ENCODE results near the gene CLPTM1L. TPM values are rescaled to one million over a fixed set of nuclear protein-coding genes. Genes with fewer than 3 reads are reported as not detected.
"Not testable (repeated sequence)": the region's sequence is repeated elsewhere in the genome, so short reads cannot be mapped to it uniquely, and the experiment has no call there.

The CLPTM1L gene
- total RNA-seq, 1 donor from 2014 or later: 112 TPM

- no peak for DNase-seq (ENCODE audit: low spot score)
Measured at GRCh38 chr5:1341863-1342262, 3.0 kb downstream of the CLPTM1L start.

- not testable (repeated sequence) for DNase-seq (ENCODE audit: low spot score)
Measured at GRCh38 chr5:1339818-1340210, 5.1 kb downstream of the CLPTM1L start.

- not testable (repeated sequence) for DNase-seq (ENCODE audit: low spot score)
Measured at GRCh38 chr5:1339139-1339817, 5.6 kb downstream of the CLPTM1L start.

DNA sequence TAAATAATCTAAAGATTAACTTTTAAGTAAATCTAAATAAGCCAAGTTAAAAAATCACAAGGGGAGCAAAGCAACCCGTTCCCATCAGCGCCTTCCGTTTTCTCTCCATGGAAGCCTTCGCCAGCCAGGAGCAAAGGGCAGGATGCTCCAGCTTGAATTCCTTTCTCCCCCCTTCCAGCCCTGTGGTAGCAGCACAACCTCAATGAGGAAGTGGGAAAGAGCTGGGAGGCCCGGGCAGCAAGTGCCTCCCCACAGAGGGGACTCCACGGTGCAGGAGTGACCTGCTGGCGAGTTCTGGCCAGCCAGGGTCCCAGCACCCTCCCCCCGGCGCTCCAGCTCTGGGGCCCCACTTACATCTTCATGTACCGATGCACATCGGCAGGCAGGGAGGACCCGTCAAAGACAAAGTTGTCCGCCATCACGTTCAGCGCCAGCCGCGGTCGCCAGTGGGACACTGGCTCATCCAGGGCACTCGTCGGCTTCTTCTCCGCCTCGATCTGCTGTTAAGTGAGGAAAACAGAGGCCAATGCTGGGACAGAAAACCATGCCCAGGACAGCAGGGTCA lies 6.3 kb downstream of the CLPTM1L start:
- no peak for DNase-seq (ENCODE audit: low spot score)

DNA sequence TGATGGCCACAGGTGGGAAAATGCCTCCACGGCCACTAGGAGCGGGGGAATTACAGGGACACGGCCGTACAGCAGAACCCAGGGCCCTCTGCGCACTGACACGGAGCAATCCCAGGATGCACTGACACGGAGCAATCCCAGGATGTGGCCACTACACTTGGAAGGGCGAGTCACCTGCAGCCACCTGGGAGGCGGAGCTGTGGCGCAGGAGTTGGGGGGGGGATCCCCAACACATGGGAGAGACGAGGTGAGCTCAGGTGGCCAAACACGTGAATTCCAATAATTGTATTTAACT lies 6.8 kb downstream of the CLPTM1L start:
- no peak for DNase-seq (ENCODE audit: low spot score)

GRCh38 chr5:1337489-1338195 lies 7.3 kb downstream of the CLPTM1L start:
- no peak for DNase-seq (ENCODE audit: low spot score)

DNA sequence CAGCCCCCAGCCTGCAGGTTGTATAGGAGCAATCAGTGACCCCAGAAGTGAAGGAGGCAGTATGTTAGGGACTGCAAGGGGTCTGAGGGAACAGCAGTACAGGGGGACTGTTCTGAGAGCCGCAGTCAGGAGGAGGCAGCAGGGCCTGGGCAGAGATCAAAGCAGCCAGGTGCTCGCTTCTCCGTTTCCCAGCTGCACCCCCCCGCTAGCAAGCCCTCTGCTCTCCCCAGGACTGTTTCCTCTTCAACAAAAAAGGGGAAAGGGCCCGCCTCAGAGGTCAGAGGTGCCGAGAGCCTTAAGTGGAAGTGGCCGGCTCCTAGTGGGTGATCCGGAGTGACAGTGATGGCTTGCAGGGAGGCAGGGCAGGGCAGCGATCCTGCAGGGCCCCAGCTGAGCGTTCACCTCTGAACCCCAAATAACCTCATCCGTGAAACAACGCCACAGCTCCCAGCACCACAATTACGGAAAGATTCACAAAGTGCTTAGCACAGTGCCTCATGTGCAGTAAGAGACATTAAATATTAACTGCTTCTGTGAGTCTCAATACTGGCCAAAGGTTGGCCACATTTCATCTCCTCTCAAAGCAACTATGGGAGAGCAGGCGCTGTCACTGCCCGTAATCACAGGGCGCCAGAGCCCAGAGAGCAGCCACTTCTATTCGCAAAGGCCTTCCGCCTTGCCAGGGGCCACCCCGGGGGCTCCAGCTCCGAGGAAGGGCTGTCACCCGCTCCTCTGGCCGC lies 8.0 kb downstream of the CLPTM1L start:
- no peak for DNase-seq (ENCODE audit: low spot score)

GRCh38 chr5:1336106-1336561 lies 8.8 kb downstream of the CLPTM1L start:
- DNase-seq (ENCODE audit: low spot score): no peak

DNA sequence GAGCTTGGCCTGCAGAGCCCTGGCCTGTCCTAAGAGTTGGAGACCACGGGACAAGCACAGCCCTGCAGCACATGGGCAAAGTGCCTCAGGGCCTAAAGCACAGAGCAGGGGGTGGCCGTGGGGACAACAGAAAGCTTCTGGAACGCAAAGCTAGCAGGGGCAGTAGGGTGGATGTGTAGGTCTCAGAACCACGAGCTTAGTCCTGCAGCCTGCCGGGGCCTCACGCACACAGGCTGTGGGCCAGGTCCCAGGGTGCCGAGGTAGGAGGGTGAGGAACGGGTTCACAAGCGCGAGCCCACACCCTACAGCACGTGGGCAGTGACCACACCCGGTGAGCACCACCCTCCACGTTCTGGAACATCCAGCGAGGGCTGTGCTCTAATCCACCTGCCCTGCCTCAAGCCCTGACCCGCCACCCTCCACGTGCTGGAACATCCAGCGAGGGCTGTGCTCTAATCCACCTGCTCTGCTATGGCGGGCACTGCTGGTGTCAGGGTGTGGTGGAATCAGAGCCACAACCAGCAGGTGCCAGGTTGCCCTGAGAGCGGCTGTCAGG lies 9.3 kb downstream of the CLPTM1L start:
- DNase-seq (ENCODE audit: low spot score): no peak

GRCh38 chr5:1334831-1335539 lies 9.9 kb downstream of the CLPTM1L start:
- DNase-seq (ENCODE audit: low spot score): no peak

DNA sequence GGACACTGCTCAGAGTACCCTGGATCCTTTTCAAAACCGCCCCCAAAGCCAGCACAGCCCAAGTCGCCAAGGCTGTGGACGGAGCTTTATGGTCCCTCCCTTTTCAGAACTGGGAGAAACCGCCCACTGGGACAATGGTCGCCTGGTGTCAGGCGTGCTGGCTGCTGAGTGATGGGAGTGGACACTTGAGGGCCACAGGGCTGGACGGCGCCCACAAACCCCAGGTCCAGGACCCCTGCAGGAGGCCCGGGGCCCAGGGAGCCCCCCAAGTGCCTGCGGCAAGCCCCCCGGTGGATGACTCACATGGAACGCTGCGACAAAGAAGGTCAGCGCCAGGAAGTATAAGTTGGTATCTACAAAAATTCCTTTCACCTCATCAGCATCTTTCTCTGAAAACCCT lies 10.9 kb downstream of the CLPTM1L start:
- no peak for DNase-seq (ENCODE audit: low spot score)

GRCh38 chr5:1333286-1333685 lies 11.6 kb downstream of the CLPTM1L start:
- not testable (repeated sequence) for DNase-seq (ENCODE audit: low spot score)

- DNase-seq (ENCODE audit: low spot score): no peak
Measured at GRCh38 chr5:1332461-1333001, 12.4 kb downstream of the CLPTM1L start.

- no peak for DNase-seq (ENCODE audit: low spot score)
Measured at GRCh38 chr5:1331861-1332405, 13.0 kb downstream of the CLPTM1L start.

DNA sequence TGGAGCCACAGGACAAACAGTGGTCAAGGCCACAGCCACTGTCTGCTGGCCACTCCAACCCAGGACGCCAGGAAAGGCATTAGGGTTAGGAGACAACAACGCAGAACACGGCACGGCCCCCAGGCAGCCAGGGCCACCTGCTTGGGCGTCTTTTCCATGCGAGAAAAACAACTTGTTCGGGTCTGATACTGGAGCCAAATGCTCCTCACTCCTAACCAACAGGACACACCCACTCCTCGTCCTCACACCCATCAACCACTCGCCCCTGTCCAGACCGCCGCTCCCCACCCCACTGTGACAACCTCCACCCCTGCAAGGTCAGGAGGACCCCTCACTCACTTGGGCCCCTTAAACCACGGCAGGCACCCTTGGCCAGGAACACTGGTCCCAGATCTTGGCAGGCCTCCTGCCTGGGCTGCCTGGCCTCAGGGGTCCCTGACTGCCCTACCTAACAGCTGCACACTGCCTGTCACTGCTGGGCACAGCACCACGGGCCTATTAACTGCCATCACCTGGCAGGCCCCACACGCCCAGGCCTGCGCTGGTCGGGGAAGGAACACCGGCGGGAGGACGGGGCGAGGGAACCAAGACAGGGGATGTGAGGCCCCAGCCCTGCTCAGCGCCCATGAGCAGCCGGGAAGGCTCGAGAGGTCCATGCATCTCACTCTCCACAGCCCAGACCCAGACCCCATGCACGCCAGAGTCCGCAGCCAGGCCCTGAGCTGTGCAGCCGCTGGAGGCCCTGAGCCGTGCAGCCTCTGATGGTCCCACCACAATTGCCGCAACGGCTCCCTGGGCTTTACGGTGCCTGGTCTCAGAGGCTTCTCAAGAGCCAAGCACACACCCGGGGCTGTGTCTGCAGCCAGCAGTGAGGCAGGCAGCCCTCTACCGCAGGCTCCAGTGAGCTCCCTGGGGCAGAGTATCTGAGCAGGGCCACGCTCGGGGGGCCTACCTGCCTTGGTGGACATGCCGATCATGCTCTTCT lies 13.8 kb downstream of the CLPTM1L start:
- peak; percentile 84 for DNase-seq (ENCODE audit: low spot score)

DNA sequence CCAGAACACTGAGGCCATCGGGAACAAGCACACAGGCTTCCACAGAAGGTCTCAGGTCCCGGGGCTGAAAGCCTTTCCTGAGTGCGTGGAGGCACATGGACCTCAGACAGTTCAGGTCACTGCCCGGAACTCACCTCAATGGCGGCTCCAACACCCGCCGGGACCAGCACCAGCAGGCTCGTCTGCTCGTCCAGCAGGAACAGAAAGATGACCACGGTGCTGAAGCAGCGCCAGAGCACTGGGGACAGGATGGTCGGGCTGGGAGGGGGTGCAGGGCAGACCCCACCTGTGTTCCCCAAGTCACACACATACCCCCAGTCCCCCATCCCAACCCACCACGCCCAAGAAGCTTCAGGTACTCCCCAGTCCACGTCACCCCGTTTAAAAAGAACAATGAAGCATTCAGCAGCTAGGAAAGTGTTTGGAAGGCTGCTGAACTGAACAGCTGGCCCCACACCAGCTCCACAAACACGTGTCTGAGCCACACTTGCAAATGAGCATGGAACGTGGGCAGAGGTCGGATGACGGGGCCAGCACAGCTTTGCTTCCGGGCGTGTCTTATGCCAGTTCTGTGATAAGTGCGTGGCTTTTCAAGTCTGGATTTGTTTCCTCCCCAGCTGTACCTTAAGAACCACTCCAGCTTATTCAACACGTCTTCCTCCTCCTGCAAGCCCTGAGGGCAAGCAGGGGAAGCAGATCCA lies 14.6 kb downstream of the CLPTM1L start:
- peak; percentile 85 for DNase-seq (ENCODE audit: low spot score)

GRCh38 chr5:1329111-1329579 lies 15.8 kb downstream of the CLPTM1L start:
- peak; percentile 76 for DNase-seq (ENCODE audit: low spot score)
